HEK293T (cell line): ENCODE data around the gene DNAJC1.

Experiments
- BHLHE40 ChIP-seq: fragments of 450-650 bp; IDR thresholded peaks from 2 replicates; pipeline ENCODE4 v1.6.1; 2016; ENCODE audit warnings: mild to moderate bottlenecking, moderate library complexity, borderline replicate concordance
- CTBP1 ChIP-seq: fragments of 450-650 bp; IDR thresholded peaks from 2 replicates; pipeline ENCODE4 v1.6.1; 2016; ENCODE audit warnings: borderline replicate concordance
- ELF4 ChIP-seq: fragments of 450-650 bp; IDR thresholded peaks from 2 replicates; pipeline ENCODE4 v1.6.1; 2017; ENCODE audit warnings: antibody characterized with exemption
- FOXK2 ChIP-seq: fragments of 450-650 bp; IDR thresholded peaks from 2 replicates; pipeline ENCODE4 v1.6.1; 2016; ENCODE audit warnings: mild to moderate bottlenecking
- FOXM1 ChIP-seq: fragments of 450-650 bp; IDR thresholded peaks from 2 replicates; pipeline ENCODE4 v1.6.1; 2017; ENCODE audit warnings: mild to moderate bottlenecking, borderline replicate concordance
- NFRKB ChIP-seq: fragments of 450-650 bp; IDR thresholded peaks from 2 replicates; pipeline ENCODE4 v1.6.1; 2016; ENCODE audit warnings: mild to moderate bottlenecking, moderate library complexity
- SP1 ChIP-seq: fragments of 450-650 bp; IDR thresholded peaks from 2 replicates; pipeline ENCODE4 v1.6.1; 2017

DNA sequence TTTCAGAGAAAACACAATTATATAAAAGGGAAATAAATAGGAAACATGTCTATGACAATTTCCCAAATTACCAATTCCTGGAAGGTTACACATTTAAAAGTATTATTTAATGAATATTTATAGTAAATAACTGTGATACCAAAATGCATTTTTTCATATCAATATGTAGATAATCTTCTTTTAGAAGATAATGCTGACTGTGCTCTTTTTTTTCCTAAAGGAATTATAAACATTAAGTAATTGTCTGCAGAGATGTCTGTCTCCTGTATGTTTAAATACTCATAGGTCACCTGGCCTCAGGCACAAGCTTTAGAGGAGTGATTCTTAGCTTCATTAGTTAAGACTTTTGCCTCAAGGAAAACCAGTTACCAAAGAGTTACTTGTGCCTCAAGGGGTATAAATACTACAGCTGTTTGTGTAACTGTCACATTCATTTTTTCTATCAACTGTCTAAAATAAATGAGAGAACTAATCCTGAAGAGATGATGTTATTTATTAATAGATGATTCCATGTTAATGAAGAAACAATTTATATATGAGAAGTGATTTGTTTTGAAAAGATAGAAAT lies 77.1 kb downstream of the DNAJC1 start:
- no peak for TF ChIP-seq ELF4
- no peak for TF ChIP-seq FOXM1
- no peak for TF ChIP-seq FOXK2
- no peak for TF ChIP-seq SP1
- no peak for TF ChIP-seq NFRKB
- no peak for TF ChIP-seq CTBP1
- TF ChIP-seq BHLHE40, result no peak
